ENCODE measurements around the gene CBLN3.
"Not testable (repeated sequence)": the region's sequence is repeated elsewhere in the genome, so short reads cannot be mapped to it uniquely, and the experiment has no call there.

CBLN3 gene

GRCh38 chr14:24429395-24430142 lies at the start of gene CBLN3, which contains the start of gene KHNYN:
CBLN3 (minus strand) TSS chr14:24429668; CDS start chr14:24429054, 614 bp downstream.
KHNYN (plus strand) TSS chr14:24429954; CDS start chr14:24430731, 777 bp downstream.
- peak; percentile 26 to 90 for DNase-seq

- no peak for DNase-seq
These were observed 45.8 kb upstream of the CBLN3 start for GRCh38 chr14:24475261-24475660.

- DNase-seq, result no peak
These were observed 43.7 kb upstream of the CBLN3 start for GRCh38 chr14:24473211-24473610.

- DNase-seq, result not testable (repeated sequence)
These were observed 41.0 kb upstream of the CBLN3 start for GRCh38 chr14:24470450-24470849.

GRCh38 chr14:24465805-24466204 lies 36.3 kb upstream of the CBLN3 start:
- no peak for DNase-seq

- no peak for DNase-seq
These were observed 35.9 kb upstream of the CBLN3 start for GRCh38 chr14:24465368-24465767.

- no peak for DNase-seq
These were observed 34.7 kb upstream of the CBLN3 start for GRCh38 chr14:24463884-24464785.

GRCh38 chr14:24463017-24463883 lies 33.8 kb upstream of the CBLN3 start:
- DNase-seq, result no peak

- DNase-seq, result no peak
These were observed 31.9 kb upstream of the CBLN3 start for GRCh38 chr14:24461336-24461735.

- no peak for DNase-seq
These were observed 29.9 kb upstream of the CBLN3 start for GRCh38 chr14:24459331-24459730.

- no peak for DNase-seq
These were observed 29.3 kb upstream of the CBLN3 start for GRCh38 chr14:24458736-24459135.

GRCh38 chr14:24456980-24457379 lies 27.5 kb upstream of the CBLN3 start:
- no peak for DNase-seq

GRCh38 chr14:24450828-24451227 lies 21.4 kb upstream of the CBLN3 start:
- not testable (repeated sequence) for DNase-seq

- DNase-seq, result no peak
These were observed 13.7 kb upstream of the CBLN3 start for GRCh38 chr14:24443053-24443665.

GRCh38 chr14:24442240-24443052 lies 13.0 kb upstream of the CBLN3 start, which contains the start of gene SDR39U1:
SDR39U1 (minus strand) TSS chr14:24442776; CDS start chr14:24442769, 7 bp downstream.
- DNase-seq, result peak; percentile 98 to 99

- DNase-seq, result peak in 1 of 2 experiments; percentile 39
These were observed 12.4 kb upstream of the CBLN3 start for GRCh38 chr14:24441904-24442239.

- DNase-seq, result no peak
These were observed 12.0 kb upstream of the CBLN3 start for GRCh38 chr14:24441485-24441884.

- no peak for DNase-seq
These were observed 11.3 kb upstream of the CBLN3 start for GRCh38 chr14:24440606-24441399.

- no peak for DNase-seq
These were observed 10.6 kb upstream of the CBLN3 start for GRCh38 chr14:24439830-24440605.

- no peak for DNase-seq
These were observed 9.8 kb upstream of the CBLN3 start for GRCh38 chr14:24439257-24439656.

Measured in NCI-H526 (cell line).